ENCODE measurements around the gene ALKBH5.

- TF ChIP-seq CTCF (IDR thresholded peaks at IDR 0.05 in 2 of 3, conservative IDR thresholded peaks at IDR 0.05 in 1 of 3; ENCODE audit: borderline replicate concordance in 1 of 3, insufficient read depth in 1 of 3, low read depth in 2 of 3, low read length in 2 of 3) (no peak), EZH2 (IDR thresholded peaks at IDR 0.05) (no peak), POLR2A (IDR thresholded peaks at IDR 0.05; ENCODE audit: borderline replicate concordance, extremely low read depth, insufficient read depth, insufficient read length) (no peak), POLR2AphosphoS5 (IDR thresholded peaks at IDR 0.05; ENCODE audit: low read depth, low read length) (no peak), ZBTB33 (IDR thresholded peaks at IDR 0.05; ENCODE audit: extremely low read depth, insufficient replicate concordance, low read length) (no peak), REST (IDR thresholded peaks at IDR 0.05; ENCODE audit: low read depth) (no peak), TCF7L2 (IDR thresholded peaks at IDR 0.05; ENCODE audit: borderline replicate concordance, extremely low read depth, insufficient read depth, insufficient read length) (no peak), RAD21 (IDR thresholded peaks at IDR 0.05; ENCODE audit: low read depth) (no peak), EZH2phosphoT487 (IDR thresholded peaks at IDR 0.05; ENCODE audit: borderline replicate concordance) (no peak), EGR1 (IDR thresholded peaks at IDR 0.05; ENCODE audit: low read depth) (no peak)
Observed at GRCh38 chr17:18182110-18182977, 1.3 kb upstream of the ALKBH5 start.
